Stimulated activated naive CD8-positive, alpha-beta T cell treated with anti-CD3 and anti-CD28 coated beads, Interleukin-15, amount 100 ng/mL, for 72 hours (primary cell): Measurements from ENCODE around the gene ACD.

Experiments
- ATAC-seq: fragments of 150-1000 bp; cut with Tn5 transposase; 2 replicates; pipeline ENCODE4 v1.10.0; 2021; ENCODE audit warnings: mild to moderate bottlenecking, moderate library complexity
- DNase-seq, 2 donors: peaks; one replicate each; pipeline ENCODE4 v3.0.0; 2021 to 2022
- H3K27ac Mint-ChIP-seq, 2 donors: one replicate each; pipeline ENCODE4 v1.8.0; 2022; ENCODE audit warnings: mild to moderate bottlenecking in 2 of 2, mixed read lengths in 2 of 2, moderate library complexity in 2 of 2
- H3K27me3 Mint-ChIP-seq: one replicate; pipeline ENCODE4 v1.8.0; 2022; ENCODE audit warnings: mixed read lengths
- H3K4me1 Mint-ChIP-seq: one replicate; pipeline ENCODE4 v1.8.0; 2022; ENCODE audit warnings: mild to moderate bottlenecking, mixed read lengths
- H3K4me3 Mint-ChIP-seq, 2 donors: one replicate each; pipeline ENCODE4 v1.8.0; 2022; ENCODE audit warnings: mild to moderate bottlenecking in 2 of 2, mixed read lengths in 2 of 2, moderate library complexity in 1 of 2
- H3K9me3 Mint-ChIP-seq, 2 donors: one replicate each; pipeline ENCODE4 v1.8.0; 2022; ENCODE audit warnings: mixed read lengths in 2 of 2

The ACD gene

DNA sequence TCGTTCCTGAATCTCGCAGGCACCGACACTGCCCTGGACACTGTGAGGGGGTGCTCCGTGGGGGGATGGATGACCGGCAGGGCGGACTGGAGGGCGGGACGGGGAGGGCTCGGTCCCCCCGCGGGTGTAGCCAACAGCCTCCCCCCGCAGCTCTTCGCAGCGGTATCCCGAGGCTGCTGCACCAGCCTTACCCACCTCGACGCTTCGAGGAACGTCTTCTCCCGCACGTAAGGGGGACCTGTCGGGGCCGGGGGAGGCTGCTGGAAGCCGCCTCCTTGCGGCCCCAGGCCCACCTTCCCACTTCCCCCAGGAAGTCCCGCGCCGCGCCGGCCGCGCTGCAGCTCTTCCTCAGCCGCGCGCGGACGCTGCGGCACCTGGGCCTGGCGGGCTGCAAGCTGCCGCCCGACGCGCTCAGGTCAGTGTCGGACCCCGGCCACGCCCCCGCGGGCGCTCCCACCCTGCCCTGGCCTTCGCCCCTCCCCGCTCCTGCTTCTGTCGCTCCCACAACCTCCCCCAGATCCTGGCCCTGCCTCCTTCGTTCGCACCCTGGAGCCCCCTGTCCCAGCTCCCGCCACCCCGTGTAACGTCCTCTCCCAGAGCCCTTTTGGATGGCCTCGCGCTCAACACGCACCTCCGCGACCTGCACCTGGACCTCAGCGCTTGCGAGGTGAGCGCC, 11.8 kb downstream of the ACD start:
- H3K27ac Mint-ChIP-seq: peak overlapping the region in 1 of 2 donors; percentile 85
- H3K4me3 Mint-ChIP-seq: no peak overlapping the region

DNA sequence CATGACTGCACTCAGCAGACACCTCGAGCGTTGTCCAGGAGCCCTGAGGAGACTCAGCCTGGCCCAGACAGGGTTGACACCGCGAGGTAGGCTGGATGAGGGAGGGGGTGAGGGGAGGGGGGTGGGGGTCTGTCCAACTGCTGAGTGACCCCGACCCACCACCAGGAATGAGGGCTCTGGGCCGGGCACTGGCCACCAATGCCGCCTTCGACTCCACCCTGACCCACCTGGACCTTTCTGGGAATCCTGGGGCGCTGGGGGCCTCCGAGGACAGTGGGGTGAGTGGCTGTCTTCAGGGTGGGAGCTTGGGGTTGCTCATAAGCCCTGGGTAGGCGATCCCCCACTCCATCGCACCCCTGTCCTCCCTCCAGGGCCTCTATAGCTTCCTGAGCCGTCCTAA, 12.4 kb downstream of the ACD start:
- ATAC-seq (no peak), DNase-seq (no peak)
- no peaks in the 10 kb centered on the region for H3K27me3 Mint-ChIP-seq
- H3K4me3 Mint-ChIP-seq: no peak overlapping the region
- H3K27ac Mint-ChIP-seq: peak overlapping the region in 1 of 2 donors; percentile 85
- H3K9me3 Mint-ChIP-seq: no peaks in the 10 kb centered on the region
- H3K4me1 Mint-ChIP-seq: peaks cover 43% of the 10 kb centered on the region

More for the DNA sequence above, 11.8 kb downstream of the ACD start:
- no peaks in the 10 kb centered on the region for H3K27me3 Mint-ChIP-seq
- ATAC-seq: no peak
- DNase-seq: no peak
- H3K9me3 Mint-ChIP-seq: no peaks in the 10 kb centered on the region
- peaks cover 43% of the 10 kb centered on the region for H3K4me1 Mint-ChIP-seq

DNA sequence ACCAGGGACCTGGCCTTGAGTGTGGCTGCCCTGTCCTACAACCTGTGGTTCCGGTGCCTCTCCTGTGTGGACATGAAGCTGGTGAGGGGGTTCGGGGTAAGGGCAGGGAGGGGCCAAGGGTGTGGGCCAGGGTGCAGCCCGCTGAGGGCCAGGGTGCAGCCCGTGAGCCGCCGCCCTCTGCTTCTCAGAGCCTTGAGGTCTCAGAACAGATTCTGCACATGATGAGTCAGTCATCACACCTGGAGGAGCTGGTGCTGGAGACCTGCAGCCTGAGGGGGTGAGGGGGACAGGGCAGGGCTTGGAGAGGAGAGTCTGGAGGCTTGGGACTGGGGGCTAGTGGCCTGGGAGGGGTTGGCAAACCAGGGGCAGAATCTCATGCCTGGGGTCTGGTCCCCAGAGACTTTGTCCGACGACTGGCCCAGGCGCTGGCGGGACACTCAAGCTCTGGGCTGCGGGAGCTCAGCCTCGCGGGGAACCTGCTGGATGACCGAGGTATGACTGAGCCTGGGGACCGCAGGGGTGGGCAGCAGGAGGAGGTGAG, 12.9 kb downstream of the ACD start:
- Mint-ChIP-seq H3K27ac (peak overlapping the region in 1 of 2 donors; percentile 76), H3K4me3 (peak overlapping the region in 1 of 2 donors; percentile 79), H3K27me3 (no peaks in the 10 kb centered on the region), H3K9me3 (no peaks in the 10 kb centered on the region), H3K4me1 (peaks cover 42% of the 10 kb centered on the region)
- ATAC-seq (no peak), DNase-seq (no peak)

DNA sequence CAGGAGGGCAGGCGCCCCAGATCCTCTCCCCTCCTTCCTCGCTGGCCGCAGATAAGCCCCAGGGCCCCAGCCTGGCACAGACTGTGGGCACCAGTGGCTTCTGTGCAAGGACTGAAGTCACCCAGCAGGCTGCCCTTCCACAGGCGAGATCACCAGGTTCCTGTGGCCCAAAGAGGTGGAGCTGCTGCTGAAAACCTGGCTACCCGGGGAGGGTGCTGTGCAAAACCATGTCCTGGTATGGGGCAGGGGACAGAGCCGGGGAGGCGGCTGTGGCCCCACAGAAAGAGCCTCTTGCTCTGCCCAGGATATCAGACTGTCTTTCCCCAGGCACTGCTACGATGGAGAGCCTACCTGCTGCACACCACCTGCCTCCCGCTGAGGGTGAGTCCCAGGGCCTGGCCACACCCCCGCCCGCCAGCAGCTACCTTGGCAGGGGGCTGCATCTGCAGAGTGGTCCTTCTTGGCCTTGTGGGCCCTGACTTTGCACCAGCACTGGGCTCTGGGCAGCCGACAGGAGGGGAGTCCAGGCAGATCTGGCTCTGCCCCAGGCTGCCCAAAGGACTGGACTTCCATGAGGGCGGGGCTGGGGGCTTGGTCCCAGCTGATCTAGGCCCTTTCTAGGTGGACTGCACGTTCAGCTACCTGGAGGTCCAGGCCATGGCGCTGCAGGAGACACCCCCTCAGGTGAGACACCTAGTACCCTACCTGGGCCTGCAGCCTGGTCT, 14.5 kb downstream of the ACD start:
- no peaks in the 10 kb centered on the region for H3K27me3 Mint-ChIP-seq
- peak overlapping the region; percentile 92 to 95 for H3K4me3 Mint-ChIP-seq
- peaks cover 34% of the 10 kb centered on the region for H3K4me1 Mint-ChIP-seq
- peak overlapping the region; percentile 93 to 97 for H3K27ac Mint-ChIP-seq
- DNase-seq: no peak
- peak; percentile 11 for ATAC-seq
- no peaks in the 10 kb centered on the region for H3K9me3 Mint-ChIP-seq

DNA sequence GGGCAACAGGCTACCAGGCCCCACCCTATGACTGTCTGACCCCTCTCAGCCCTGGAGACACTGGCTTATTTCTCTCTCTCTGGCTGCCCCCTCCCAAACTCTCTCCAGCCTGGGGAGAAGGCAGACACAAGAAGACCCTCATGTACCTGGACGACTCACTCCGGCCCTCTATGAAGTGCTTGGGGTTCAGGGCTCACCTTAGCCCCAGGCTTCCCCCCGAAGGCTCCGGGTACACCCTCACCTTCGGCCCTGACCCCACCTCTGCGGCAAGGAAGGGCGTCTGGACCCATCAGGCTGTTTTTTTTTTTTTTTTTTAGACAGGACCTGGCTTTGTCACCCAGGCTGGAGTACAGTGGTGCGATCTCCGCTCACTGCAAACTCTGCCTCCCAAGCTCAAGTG, 16.0 kb downstream of the ACD start:
- Mint-ChIP-seq H3K27ac (peak overlapping the region in 1 of 2 donors; percentile 46), H3K4me3 (peak overlapping the region; percentile 79 to 88), H3K27me3 (no peaks in the 10 kb centered on the region), H3K4me1 (peaks cover 34% of the 10 kb centered on the region), H3K9me3 (no peaks in the 10 kb centered on the region)
- ATAC-seq: no peak
- no peak for DNase-seq

DNA sequence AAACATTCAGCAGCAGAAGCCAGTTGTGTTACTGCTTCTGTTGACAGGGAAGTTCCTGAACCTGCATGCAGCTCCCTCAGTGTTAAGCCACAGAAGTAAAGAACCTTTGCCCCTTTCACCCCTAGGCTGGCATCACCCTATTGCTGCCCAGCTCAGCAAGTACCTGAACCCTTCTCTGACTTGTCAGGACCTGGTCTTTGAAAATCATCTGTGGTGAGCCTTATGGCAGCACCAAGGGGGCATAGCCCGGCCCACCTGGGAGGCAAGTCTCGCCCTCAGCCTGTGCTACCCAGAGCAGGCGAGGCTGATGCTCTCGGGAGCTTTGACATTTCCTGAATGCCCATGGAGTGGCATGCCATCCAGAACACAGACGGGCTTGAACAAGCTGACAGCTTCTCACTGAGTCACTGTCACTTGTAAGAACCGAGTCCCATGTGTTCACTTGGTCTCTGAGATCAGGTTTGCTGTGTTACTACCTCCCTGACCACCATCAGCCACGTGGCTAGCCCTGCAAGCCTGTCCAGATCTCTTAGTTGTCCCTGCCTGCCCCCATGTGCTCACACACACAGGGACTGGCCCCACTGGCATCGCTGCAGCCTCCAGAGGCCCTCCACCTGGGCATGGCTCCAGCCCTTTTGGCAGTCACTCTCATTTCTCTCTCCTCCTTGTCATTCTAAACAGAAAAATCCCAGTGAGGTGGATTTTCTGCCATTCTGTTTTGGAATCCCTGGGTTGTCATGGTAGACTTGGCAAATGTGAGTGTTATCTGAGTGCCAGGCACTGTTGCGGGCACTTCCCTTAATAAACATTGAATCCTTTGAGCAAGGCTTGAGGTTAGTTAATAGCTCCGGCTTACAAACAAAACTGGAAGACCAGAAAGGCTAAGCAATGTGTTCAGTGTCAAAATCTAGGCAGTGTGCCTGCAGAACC, 18.0 kb downstream of the ACD start:
- Mint-ChIP-seq H3K4me1 (peaks cover 30% of the 10 kb centered on the region), H3K9me3 (no peaks in the 10 kb centered on the region), H3K27ac (no peak overlapping the region), H3K4me3 (no peak overlapping the region), H3K27me3 (no peaks in the 10 kb centered on the region)
- ATAC-seq (no peak), DNase-seq (peak in 1 of 2 donors; percentile 10)

DNA sequence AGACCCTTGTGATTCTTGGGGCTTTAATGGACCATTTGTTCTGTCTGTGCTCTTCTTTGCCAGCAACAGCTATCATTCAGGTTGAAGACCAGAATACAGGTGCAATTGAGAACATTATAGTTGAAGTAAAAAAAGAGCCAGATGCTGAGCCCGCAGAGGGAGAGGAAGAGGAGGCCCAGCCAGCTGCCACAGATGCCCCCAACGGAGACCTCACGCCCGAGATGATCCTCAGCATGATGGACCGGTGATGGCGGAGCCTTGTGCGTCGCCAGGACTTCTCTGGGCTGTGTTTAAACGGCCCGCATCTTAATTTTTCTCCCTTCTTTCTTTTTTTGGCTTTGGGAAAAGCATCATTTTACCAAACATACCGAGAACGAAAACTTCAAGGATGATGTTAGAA, 22.4 kb downstream of the ACD start:
- DNase-seq (no peak), ATAC-seq (no peak)
- Mint-ChIP-seq H3K4me3 (no peak overlapping the region), H3K27ac (no peak overlapping the region), H3K9me3 (no peaks in the 10 kb centered on the region), H3K27me3 (no peaks in the 10 kb centered on the region), H3K4me1 (no peaks in the 10 kb centered on the region)

DNA sequence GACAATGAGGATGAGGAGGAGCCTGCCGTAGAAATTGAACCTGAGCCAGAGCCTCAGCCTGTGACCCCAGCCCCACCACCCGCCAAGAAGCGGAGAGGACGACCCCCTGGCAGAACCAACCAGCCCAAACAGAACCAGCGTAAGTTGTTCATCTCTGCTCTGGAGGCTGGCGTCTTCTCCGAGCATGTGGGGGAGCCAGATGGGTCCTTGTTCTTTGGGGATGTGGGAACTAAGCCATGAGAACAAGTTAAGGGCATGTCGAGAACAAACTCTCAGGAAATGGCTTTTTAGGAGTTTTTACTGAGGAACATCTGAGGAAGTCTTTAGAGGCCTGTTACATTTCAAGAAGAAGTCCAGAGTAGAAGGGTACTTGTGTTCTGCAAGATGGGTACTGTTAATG, 23.3 kb downstream of the ACD start:
- Mint-ChIP-seq H3K4me1 (no peaks in the 10 kb centered on the region), H3K4me3 (no peak overlapping the region), H3K27me3 (no peaks in the 10 kb centered on the region), H3K9me3 (no peaks in the 10 kb centered on the region), H3K27ac (no peak overlapping the region)
- no peak for ATAC-seq
- DNase-seq: no peak

DNA sequence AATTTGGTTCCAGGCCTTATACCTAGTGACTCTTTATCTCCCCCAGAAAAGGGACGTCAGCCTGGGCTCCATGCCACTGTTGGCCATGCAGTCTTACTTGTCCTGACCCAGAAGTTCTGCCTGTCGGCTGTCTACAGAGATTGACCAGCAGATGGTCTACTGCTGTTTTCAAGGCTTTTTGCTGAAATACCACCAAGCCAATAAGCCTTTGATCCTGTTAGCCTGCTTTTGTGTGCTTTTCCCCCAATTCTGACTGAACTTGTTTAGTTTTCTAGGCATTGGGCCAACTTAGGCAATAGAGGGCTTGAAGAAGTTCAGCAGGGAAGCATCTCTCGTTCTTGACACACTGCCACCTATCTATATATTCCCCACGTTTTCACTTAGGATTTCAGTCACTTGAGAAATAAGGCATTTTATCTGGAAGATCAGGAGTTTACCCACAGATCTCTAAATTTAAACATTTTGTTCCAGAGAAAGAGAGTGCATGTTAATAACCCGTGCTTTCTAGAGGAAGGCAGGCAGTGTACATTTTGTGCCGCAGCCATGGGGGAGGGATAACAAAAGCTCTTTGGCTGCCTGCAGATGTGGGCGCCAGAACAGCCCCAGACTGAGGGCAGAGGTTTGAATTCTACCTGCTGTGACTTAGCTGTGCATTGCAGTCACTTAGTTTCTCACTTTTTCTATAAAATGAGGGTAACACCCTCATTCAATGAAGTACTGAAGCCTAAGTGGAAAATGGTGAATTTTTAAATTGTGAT, 27.5 kb downstream of the ACD start:
- DNase-seq: no peak
- Mint-ChIP-seq H3K27ac (no peak overlapping the region), H3K4me1 (no peaks in the 10 kb centered on the region), H3K4me3 (no peak overlapping the region), H3K27me3 (no peaks in the 10 kb centered on the region), H3K9me3 (no peaks in the 10 kb centered on the region)
- ATAC-seq: no peak

DNA sequence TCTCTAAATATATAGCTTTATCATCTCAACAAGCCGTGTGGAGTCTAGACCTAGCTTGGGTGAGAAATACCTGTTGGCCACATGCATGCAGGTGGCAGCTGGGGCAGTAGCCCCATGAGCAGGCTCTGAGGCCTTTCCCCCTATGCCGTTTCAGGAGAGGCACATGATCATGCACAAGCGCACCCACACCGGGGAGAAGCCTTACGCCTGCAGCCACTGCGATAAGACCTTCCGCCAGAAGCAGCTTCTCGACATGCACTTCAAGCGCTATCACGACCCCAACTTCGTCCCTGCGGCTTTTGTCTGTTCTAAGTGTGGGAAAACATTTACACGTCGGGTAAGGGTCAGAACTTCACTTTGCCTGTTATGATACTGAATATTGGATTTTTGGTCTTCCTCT, 31.8 kb downstream of the ACD start:
- DNase-seq: no peak
- no peak for ATAC-seq
- H3K27me3 Mint-ChIP-seq: no peaks in the 10 kb centered on the region
- H3K9me3 Mint-ChIP-seq: no peaks in the 10 kb centered on the region
- H3K27ac Mint-ChIP-seq: no peak overlapping the region
- no peaks in the 10 kb centered on the region for H3K4me1 Mint-ChIP-seq
- H3K4me3 Mint-ChIP-seq: no peak overlapping the region

DNA sequence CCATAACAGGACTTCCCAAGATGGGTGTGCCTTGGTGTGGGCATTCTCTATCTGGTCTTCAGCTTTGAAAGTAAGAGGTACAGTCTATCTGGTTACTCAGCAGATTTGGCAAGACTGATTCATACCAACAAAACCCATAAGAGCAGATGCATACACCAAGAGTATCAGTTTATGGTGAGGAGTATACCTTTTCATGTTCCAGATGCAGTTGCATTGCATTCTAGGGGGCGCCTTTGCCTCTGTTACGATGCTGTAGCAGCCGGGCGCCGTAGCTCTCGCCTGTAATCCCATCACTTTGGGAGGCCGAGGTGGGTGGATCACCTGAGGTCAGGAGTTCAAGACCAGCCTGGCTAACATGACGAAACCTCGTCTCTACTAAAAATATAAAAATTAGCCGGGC, 46.3 kb downstream of the ACD start:
- ATAC-seq: no peak

DNA sequence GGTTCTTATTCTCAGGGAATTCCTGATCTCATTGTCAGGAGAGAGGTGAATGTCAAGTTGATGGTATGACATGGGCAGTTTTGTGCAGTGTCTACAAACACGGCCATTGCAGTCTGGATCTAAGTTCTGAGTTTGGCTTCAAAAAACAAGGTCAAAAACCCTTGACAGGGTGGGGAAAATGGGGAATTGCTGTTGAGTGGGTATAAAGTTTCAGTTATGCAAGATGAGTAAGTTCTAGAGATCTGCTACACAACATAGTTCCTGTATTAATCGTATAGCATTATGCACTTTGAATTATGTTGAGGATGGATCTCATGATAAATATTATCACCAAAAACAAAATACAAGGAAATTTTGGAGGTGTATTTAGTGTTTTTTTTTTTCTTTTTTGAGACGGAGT, 51.7 kb downstream of the ACD start:
- H3K4me1 Mint-ChIP-seq: peaks cover 11% of the 10 kb centered on the region
- H3K9me3 Mint-ChIP-seq: no peaks in the 10 kb centered on the region
- H3K27ac Mint-ChIP-seq: peak overlapping the region in 1 of 2 donors; percentile 72
- DNase-seq: no peak
- no peak overlapping the region for H3K4me3 Mint-ChIP-seq
- ATAC-seq: no peak
- H3K27me3 Mint-ChIP-seq: no peaks in the 10 kb centered on the region

More for the DNA sequence above, 46.3 kb downstream of the ACD start:
- Mint-ChIP-seq H3K9me3 (no peaks in the 10 kb centered on the region), H3K27ac (peak overlapping the region in 1 of 2 donors; percentile 83), H3K27me3 (no peaks in the 10 kb centered on the region), H3K4me1 (no peaks in the 10 kb centered on the region), H3K4me3 (no peak overlapping the region)
- DNase-seq: no peak
